Epithelial cell of esophagus (primary cell): ENCODE data around the gene FBXO9.
"Not testable (repeated sequence)": the region's sequence is repeated elsewhere in the genome, so short reads cannot be mapped to it uniquely, and the experiment has no call there.

ENCODE experiments used
- DNase-seq: peaks from one replicate; pipeline ENCODE4 v3.0.0; 2010; ENCODE audit warnings: low read depth
- H3K4me3 ChIP-seq: 2 replicates; pipeline ENCODE4 v1.5.1; 2011; ENCODE audit warnings: mild to moderate bottlenecking, low read length, control low read depth
- CTCF ChIP-seq: IDR thresholded peaks from 2 replicates; pipeline ENCODE4 v1.5.1; 2011; ENCODE audit warnings: low read depth, mild to moderate bottlenecking, low read length, control low read depth, inconsistent platforms; ENCODE audit not compliant: insufficient read depth; ENCODE audit errors: missing control alignments

FBXO9 gene

GRCh38 chr6:53056273-53056672, 8.9 kb upstream of the FBXO9 start:
- no peak overlapping the region for H3K4me3 ChIP-seq
- TF ChIP-seq CTCF: no peak
- DNase-seq: no peak

GRCh38 chr6:53058388-53059195, 6.6 kb upstream of the FBXO9 start:
- H3K4me3 ChIP-seq: no peak overlapping the region
- TF ChIP-seq CTCF: no peak
- no peak for DNase-seq

GRCh38 chr6:53059648-53060589, 5.3 kb upstream of the FBXO9 start:
- no peak for DNase-seq
- TF ChIP-seq CTCF: no peak
- H3K4me3 ChIP-seq: peak overlapping the region; percentile 83

- TF ChIP-seq CTCF: no peak
- H3K4me3 ChIP-seq: peak overlapping the region; percentile 83
- DNase-seq: no peak
Observed at GRCh38 chr6:53062169-53062539, 3.0 kb upstream of the FBXO9 start.

GRCh38 chr6:53064255-53064654, 949 bp upstream of the FBXO9 start:
- H3K4me3 ChIP-seq, DNase-seq: not testable (repeated sequence)

- TF ChIP-seq CTCF: peak; percentile 21
- H3K4me3 ChIP-seq: peak overlapping the region; percentile 86
- DNase-seq: peak; percentile 99
Observed at GRCh38 chr6:53064726-53065265, 408 bp upstream of the FBXO9 start.

- DNase-seq: peak; percentile 40
- no peak for TF ChIP-seq CTCF
- peak overlapping the region; percentile 86 for H3K4me3 ChIP-seq
Observed at GRCh38 chr6:53066077-53066417, 843 bp downstream of the FBXO9 start.
